ENCODE measurements around the gene RBM27.
"Not testable (repeated sequence)": the region's sequence is repeated elsewhere in the genome, so short reads cannot be mapped to it uniquely, and the experiment has no call there.

RBM27 gene, protein sequence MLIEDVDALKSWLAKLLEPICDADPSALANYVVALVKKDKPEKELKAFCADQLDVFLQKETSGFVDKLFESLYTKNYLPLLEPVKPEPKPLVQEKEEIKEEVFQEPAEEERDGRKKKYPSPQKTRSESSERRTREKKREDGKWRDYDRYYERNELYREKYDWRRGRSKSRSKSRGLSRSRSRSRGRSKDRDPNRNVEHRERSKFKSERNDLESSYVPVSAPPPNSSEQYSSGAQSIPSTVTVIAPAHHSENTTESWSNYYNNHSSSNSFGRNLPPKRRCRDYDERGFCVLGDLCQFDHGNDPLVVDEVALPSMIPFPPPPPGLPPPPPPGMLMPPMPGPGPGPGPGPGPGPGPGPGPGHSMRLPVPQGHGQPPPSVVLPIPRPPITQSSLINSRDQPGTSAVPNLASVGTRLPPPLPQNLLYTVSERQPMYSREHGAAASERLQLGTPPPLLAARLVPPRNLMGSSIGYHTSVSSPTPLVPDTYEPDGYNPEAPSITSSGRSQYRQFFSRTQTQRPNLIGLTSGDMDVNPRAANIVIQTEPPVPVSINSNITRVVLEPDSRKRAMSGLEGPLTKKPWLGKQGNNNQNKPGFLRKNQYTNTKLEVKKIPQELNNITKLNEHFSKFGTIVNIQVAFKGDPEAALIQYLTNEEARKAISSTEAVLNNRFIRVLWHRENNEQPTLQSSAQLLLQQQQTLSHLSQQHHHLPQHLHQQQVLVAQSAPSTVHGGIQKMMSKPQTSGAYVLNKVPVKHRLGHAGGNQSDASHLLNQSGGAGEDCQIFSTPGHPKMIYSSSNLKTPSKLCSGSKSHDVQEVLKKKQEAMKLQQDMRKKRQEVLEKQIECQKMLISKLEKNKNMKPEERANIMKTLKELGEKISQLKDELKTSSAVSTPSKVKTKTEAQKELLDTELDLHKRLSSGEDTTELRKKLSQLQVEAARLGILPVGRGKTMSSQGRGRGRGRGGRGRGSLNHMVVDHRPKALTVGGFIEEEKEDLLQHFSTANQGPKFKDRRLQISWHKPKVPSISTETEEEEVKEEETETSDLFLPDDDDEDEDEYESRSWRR

DNA sequence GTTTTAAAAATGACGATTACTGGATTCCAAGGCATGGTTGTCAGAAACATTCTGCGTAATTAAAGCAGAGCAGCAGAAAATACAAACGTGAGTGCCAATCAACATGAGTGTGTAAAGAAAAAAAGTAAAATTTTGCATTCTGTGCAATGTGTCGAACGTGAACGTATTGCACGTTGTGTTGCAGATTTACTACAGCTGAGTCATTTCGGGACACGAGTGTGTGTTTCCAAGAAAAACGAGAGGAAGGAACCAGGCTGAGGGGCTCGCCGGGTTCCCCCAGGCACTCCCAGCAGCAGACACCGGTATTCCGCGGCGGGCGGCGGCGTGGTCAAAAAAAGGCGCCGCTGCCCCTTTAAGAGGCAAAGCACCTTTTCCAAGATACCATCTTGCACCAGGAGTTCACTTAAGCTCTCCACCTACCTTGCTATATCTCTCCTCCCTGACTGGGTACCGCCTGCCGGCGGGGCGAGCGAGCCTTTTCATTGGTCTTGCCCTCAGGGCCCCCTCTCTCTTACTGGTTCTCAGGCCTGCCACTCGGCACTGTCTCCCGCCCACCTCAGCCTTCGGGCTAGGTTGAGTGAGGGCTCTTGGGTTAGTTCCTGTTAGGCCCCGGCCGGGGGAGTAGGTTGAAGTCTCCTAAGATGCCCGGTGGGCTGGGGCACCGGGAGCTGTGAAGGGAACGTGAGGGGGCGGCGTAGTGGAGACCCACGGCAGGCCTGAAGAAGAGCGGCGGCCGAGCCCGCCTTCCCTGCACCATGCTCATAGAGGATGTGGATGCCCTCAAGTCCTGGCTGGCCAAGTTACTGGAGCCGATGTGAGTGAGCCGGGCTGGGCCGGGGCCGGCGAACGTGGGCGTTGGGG, at the start of gene RBM27:
Gene RBM27 (plus strand): TSS at position 595 of the 861 bp plus-strand sequence. CDS start 161 bp downstream, at position 756.
- DNase-seq, result peak; percentile 99

DNA sequence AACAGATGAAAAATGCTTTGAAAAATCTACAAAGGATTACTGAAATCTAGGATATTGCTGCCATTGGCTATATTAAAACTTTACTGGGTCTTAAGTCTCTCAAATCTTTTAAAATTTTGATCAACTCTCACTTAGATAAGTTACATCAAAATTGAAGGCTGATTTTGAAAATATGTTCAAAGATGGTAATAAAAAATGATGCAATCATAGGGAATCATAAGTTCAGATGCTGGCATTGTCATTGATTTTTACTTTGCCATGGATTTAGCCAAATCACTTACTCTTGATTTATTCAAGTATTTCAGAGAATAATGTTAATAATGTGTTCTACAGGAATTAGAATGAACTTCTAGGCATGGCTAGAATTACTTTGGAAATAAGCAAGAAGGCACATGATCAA, 45.1 kb upstream of the RBM27 start:
- DNase-seq, result no peak

DNA sequence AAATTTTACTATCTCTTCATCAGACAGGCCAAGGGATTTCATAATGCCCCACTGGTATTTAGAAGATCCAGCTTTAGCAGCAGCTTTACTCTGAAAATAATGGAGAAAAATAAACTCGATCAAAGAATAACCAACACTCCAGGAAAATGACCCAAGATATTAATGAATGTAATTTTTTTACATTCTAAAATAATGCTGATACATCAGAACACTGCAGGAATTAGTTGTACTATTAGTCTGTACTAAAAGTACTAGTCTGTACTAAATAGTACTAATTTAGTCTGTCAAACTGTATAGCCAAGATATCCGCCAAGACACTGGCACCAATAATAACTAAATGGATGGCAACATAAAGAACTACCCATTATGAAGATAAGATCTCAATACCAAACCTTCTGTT, 39.0 kb upstream of the RBM27 start:
- no peak for DNase-seq

DNA sequence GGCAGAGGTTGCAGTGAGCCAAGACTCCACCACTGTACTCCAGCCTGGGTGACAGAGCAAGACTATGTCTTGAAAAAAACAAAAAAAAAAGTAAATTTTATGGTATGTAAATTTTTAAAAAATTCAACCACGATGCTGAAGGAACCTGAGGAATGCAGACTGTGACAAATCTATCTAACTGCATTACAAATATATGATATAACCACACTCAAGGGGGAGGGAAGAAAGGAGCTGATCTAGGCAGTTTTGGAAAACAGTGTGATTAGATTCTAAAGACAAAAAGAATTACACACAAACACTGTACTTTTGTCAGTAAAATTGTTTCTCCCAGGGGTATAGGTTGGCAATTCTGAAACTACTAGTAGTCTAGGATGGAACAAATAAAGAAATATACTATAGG, 37.9 kb upstream of the RBM27 start:
- DNase-seq, result no peak

DNA sequence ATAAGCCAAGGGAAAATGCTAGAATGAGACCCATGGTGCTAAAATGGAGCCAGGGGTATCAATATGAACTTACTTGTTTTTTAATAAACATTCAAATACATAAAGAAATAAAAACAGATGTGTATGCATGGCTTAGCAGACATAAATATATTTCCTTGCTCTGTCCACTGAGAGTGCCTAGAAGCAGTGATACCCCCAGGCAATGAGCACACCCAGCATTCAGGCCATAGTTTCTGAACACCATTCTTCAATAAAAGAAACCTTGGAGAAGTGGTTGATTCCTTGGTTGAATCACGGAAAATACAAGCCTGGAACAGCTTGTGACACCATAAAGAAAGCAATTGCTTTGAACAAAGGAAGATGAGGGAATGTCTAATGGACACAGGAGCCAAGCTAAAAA, 37.5 kb upstream of the RBM27 start:
- DNase-seq, result no peak

DNA sequence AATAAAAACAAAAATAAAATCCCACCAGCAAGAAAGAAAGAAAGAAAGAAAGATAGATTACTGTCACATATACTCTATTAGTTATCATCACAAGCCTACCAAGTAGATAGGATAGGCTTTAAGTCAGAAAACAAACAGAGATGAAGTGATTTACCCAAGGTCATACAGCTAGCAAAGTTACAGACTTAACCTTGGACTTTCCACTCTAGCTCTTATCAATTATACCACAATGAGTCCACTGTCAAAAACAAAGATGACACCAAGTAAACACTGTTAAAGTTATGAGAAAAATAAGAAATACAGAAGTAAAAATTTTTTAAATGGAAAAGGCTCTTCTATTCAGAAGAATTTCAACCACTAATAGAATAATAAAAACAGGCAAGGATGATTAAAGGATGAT, 34.3 kb upstream of the RBM27 start:
- DNase-seq, result no peak

DNA sequence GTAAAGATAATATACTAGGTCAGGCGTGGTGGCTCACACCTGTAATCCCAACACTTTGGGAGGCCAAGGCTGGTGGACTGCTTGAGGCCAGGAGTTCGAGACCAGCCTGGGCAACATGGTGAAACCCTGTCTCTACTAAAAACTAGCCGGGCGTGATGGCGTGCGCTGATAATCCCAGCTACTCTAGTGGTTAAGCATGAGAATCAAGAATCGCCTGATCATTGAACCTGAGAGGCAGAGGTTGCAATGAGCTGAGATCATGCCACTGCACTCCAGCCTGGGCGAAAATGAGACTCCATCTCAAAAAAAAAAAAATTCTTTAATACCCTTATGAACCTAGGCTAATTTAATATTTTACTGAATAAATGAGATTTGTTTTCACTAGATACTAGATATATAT, 30.4 kb upstream of the RBM27 start:
- not testable (repeated sequence) for DNase-seq

DNA sequence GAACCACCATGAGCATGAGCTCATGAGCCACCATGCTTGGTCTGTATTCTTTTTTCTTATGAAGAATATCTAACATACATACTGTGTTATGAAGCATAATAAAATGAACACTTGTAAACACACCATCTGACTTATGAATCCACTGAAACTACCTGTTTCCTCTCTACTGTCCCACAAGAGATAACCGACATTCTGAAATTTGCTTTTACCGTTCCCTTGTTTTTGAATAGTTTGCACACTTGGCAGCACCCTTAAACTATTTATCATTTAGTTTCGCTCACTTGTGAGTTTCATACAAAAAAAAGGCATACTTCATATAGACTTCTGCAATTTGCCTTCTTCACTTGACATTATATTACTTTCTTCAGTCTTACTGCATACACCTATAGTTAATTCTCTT, 29.8 kb upstream of the RBM27 start:
- DNase-seq, result no peak

DNA sequence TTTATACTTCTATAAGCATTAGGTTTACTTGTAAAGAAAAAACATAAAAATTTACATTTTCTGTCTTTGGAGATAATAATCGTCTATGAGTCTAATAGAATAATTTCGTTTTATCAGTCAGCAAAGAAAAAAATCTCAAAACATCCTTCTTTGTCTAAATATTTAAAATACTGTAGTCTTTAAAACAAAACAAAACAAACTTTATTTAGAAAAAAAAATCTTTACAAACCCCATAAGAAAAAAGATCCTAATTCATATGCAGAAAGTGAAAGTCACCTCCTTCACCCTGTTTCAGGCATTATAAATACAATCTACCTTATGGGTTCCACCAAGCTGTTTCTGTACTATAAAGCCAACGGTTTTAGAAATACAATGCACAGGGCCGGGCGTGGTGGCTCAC, 26.6 kb upstream of the RBM27 start:
- DNase-seq, result no peak

DNA sequence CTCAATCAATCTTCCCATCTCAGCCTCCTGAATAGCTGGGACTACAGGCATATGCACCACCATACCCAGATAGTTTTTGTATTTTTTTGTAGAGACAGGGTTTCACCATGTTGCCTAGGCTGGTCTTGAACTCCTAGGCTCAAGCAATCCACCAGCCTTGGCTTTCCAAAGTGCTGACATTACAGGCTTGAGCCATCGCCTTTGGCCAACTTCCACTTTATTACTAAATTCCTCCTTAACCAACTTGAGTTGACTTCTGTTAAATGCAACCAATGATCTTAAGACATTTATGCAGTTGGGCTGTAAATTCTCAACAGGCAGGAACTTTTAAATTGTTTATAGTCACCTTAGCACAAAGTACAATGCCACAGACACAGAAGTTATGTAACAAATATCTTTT, 23.7 kb upstream of the RBM27 start:
- no peak for DNase-seq

DNA sequence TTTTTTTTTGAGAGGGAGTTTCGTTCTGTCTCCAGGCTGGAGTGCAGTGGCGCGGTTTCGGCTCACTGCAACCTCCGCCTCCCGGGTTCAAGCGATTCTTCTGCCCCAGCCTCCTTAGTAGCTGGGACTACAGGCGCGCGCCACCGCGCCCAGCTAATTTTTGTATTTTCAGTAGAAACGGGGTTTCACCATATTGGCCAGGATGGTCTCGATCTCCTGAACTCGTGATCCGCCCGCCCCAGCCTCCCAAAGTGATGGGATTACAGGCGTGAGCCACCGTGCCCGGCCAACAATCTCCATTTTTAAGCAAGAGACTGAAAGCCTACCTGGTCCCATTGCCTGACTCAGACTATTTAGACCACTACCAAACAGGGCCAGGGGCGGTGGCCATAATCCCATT, 20.0 kb upstream of the RBM27 start:
- not testable (repeated sequence) for DNase-seq

DNA sequence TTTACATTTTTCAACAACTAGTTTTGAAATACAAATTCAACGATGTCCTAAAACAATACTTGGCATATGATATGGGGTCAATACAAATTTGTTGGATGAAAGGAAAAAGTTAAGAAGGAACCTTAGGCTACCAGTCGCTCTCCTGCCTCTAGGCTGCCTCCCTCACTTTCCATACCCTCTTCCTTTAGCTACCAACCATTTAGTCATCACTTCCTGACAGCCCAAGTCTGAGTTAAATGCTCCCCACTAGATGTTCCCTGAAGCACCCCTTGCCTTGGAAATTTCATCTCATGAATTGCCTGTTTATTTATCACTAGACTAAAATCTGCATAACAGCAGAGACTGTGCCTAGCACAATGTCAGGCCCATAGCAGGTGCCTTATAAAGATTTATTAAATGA, 18.2 kb upstream of the RBM27 start:
- peak; percentile 49 for DNase-seq

DNA sequence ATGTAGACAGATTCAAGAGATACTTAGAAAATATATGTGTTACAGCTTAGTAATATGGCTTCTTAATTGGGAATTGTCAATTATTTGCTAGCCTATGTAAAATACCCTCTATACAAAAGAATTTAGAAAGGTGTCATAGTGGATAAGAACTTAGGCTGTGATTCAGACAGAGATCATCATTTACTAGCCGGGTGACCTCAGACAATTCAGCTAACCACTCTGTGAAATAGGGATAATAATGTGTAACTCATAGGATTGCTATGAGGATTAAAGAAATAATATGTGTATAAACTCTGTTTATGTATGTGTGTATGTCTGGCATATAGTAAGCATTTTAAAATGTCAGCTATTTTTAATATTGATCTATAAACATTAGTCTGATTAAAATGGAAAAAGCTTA, 15.0 kb upstream of the RBM27 start:
- DNase-seq, result peak; percentile 86

DNA sequence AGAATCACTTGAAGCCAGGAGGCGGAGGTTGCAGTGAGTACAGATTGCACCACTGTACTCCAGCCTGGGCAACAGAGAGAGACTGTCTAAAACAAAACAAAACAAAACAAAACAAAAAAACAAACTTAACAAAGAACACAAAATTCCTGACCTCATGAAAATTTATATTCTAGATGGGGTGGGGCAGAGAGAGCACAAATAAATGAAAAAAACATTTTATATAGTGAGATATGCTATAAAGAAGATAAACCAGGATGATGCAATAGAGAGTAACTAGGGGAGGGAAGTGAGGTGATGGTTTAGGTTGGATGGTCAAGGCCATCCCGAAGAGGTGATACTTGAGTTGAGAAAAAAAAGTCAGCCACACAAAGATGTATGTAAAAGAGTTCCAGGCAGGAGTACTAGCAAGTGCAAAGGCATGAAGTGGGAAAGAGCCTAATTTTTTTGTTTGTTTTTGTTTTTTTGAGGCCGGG, 10.8 kb upstream of the RBM27 start:
- DNase-seq, result no peak

DNA sequence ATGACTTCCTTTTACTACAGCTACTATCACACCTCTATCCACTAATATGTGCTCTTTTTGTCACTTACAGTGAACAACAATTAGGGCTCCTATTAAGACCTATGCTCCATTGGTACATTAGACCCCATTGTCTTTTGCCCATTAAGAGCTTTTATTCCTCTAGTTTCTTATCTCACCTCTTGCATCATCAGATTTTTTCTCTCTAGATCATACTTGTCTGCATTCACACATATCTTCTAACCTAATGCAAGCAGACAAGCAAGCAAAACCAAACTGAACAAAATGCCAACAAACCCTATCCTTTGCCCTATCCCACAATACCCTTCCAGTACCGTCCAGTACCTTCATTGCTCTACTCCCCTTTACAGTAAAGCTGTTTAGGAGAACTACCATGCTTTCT, 10.1 kb upstream of the RBM27 start:
- no peak for DNase-seq

DNA sequence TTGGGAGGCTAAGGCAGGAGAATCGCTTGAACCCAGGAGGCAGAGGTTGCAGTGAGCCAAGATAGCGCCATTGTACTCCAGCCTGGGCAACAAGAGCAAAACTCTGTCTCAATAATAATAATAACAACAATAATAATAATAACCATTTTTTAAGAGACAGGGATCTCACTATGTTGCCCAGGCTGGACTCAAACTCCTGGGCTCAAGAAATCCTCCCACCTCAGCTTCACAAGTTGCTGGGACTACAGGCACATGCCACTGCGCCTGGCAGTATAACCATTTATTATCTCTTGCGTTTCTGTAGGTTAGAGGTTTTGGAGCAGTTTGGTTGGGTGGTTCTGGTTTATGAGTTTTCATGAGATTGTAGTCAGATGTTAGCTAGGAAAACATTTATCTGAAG, 8.4 kb upstream of the RBM27 start:
- DNase-seq, result not testable (repeated sequence)

DNA sequence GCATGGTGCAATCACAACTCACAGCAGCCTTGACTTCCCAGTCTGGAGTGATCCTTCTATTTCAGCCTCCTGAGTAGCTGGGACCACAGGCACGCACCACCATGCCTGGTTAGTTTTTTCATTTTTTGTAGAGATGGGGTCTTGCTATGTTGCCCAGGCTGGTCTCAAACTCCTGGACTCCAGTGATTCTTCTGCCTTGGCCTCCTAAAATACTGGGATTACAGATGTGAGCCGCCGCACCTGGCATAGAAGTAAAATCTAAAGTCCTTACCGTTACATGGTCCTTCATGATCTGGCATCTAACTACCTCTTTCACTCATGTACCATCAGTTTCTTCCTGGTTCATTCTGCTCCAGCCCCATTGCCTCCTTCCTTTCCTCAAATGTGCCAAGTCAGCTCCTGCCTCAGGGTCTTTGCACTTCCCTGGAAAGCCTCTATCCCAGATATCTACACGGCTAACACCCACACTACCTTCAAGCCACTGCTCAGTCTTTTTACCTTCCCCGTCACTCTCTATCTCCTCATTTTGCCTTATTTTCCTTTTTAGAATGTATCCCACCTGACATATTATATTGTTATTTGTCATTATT, 6.9 kb upstream of the RBM27 start:
- no peak for DNase-seq

DNA sequence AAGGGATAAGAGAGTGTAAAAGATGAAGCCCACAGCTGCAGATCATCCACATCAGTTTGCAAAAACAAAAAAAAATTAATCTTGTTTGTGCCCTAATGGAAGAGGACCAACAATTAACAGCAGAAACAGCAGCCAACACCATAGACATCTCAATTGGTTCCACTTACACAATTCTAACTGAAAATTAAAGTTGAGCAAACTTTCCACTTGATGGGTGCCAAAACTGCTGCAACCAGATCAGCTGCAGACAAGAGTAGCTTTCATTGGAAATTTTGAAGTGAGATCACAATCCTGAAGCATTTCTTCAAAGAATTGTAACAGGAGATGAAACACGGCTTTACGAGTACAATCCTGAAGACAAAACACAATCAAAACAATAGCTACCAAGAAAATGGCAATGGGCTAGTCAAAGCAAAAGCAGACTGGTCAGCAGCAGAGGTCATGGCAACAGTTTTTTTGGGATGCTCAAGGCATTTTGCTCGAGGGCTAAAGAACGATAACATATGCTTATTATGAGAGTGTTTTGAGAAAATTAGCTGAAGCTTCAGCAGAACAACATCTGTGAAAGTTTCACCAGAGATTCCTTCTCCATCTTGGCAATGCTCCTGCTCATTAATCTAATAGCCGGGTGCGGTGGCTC, 4.1 kb upstream of the RBM27 start:
- DNase-seq, result no peak

DNA sequence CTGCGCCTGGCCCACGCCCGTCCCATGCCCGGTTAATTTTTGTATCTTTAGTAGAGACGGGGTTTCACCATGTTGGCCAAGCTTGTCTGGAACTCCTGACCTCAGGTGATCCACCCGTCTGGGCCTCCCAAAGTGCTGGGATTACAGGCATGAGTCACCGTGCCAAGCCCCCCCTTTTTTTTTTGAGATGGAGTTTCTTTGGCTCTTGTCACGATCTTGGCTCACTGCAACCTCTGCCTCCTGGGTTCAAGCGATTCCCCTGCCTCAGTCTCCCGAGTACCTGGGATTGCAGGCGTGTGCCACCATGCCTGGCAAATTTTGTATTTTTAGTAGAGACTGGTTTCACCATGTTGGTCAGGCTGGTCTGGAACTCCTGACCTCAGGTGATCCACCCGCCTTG, 1.6 kb upstream of the RBM27 start:
- DNase-seq, result not testable (repeated sequence)

DNA sequence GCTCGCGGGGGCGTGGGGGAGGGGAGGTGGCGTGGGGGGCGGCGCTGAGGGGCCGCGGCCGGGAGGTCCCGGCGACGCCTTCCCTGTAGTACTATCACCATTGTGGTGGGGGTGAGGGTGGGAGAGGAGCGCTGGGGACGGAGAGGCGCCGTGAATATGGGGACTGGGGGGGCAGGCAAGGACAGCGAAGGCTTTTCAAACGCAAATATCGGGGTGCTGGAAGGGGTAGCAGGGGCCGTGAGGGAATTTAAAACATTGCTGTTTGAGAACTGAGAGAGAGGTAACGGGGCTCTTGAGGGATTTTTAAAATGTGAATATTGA, 427 bp downstream of the RBM27 start:
- no peak for DNase-seq

DNA sequence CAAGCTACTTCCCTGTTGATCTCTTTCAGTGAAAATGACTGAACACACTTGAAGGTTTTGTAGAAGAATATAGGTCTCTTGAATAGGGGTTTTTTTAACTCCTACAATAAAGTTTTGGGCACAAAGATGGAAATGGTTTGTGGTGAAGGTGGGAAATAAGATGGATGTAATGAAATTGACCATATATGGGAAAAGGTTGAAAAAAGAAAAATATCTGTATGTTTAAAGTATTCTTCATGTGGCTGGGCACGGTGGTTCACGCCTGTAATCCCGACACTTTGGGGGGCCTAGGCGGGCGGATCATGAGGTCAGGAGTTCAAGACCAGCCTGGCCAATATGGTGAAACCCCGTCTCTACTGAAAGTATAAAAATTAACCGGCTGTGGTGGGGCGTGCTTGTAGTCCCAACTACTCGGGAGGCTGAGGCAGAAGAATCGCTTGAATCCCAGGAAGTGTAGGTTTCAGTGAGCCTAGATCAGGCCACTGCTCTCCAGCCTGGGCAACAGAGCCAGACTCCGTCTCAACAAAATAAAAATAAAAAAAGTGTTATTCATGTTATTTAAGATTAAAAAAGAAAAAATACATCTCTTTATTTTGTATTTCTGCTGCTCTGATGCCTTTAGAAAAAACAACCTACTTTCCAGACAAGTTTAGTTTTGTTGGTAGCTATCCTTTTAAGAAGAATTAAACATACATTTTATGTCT, 2.2 kb downstream of the RBM27 start:
- DNase-seq, result no peak
